Prostate gland (tissue), 2 donors: ENCODE data around the gene DDIT3.

Source experiments
- POLR2A ChIP-seq: fragments of 450-650 bp; IDR thresholded peaks from one replicate; pipeline ENCODE4 v1.6.1; 2016; ENCODE audit warnings: antibody characterized with exemption, mild to moderate bottlenecking
- POLR2AphosphoS5 ChIP-seq: sonication (generic); formaldehyde crosslinking; IDR thresholded peaks from one replicate; pipeline ENCODE4 v1.6.1; 2017; ENCODE audit warnings: antibody characterized with exemption
- TF ChIP-seq, protein P1 (sequence below), 4 experiments: fragments of 200-600 bp in 2 of 4; fragments of 450-650 bp in 2 of 4; sonication (generic) in 2 of 4; IDR thresholded peaks; 1 replicate in 3 of 4; 2 replicates in 1 of 4; pipeline ENCODE4 v1.5.1; 2016 to 2019; ENCODE audit warnings: antibody characterized with exemption in 4 of 4, mild to moderate bottlenecking in 2 of 4, moderate library complexity in 2 of 4

DNA sequence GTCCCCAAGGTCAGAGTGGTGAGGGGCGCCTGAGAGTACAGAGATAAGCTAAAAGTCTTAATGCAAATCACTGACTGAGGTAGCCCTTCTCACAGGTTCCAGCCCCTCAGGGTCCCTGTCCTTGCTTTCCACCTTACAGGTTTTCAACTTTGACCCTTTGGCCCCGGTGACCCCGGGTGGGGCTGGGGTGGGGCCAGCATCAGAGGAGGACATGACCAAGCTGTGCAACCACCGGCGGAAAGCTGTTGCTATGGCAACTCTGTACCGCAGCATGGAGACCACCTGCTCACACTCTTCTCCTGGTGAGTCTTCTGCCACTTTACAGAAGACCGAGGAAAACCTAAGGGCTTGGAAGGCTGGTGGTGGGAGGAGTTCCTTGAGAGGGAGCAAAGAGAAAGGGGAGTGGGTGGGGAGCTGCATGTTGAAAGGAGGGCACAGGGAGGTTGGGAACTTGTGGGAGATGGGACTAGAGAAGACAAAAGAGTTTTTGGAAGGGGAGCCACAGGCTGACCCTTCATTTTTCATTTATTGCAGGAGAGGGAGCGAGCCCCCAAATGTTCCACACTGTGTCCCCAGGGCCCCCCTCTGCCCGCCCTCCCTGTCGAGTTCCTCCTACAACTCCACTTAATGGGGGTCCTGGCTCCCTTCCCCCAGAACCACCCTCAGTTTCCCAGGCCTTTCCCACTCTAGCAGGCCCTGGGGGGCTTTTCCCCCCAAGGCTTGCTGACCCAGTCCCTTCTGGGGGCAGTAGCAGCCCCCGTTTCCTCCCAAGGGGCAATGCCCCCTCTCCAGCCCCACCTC is 4.7 kb upstream of the DDIT3 start:
- TF ChIP-seq, protein P1, sequence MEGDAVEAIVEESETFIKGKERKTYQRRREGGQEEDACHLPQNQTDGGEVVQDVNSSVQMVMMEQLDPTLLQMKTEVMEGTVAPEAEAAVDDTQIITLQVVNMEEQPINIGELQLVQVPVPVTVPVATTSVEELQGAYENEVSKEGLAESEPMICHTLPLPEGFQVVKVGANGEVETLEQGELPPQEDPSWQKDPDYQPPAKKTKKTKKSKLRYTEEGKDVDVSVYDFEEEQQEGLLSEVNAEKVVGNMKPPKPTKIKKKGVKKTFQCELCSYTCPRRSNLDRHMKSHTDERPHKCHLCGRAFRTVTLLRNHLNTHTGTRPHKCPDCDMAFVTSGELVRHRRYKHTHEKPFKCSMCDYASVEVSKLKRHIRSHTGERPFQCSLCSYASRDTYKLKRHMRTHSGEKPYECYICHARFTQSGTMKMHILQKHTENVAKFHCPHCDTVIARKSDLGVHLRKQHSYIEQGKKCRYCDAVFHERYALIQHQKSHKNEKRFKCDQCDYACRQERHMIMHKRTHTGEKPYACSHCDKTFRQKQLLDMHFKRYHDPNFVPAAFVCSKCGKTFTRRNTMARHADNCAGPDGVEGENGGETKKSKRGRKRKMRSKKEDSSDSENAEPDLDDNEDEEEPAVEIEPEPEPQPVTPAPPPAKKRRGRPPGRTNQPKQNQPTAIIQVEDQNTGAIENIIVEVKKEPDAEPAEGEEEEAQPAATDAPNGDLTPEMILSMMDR (IDR thresholded peaks at IDR 0.05) = no peak
- no peak for TF ChIP-seq POLR2AphosphoS5
- TF ChIP-seq POLR2A = no peak
